Neural cell (in vitro differentiated cells): Measurements from ENCODE around the gene BTBD6. TPM values are rescaled to one million over a fixed set of nuclear protein-coding genes. Genes with fewer than 3 reads are reported as not detected.

Experiments
- H2AFZ ChIP-seq: fragments of 200-600, 300-800 bp; sonication (generic), shearing (Covaris generic); 2 replicates; pipeline ENCODE4 v1.6.0; 2014; ENCODE audit warnings: low read depth, mild to moderate bottlenecking, antibody characterized with exemption, low read length, moderate library complexity
- H3F3A ChIP-seq: fragments of 200-600 bp; shearing (Covaris generic); 2 replicates; pipeline ENCODE4 v1.6.1; 2016; ENCODE audit warnings: mild to moderate bottlenecking, moderate library complexity, mixed read lengths, antibody characterized with exemption, low read length; ENCODE audit not compliant: insufficient read depth, poor library complexity, severe bottlenecking
- H3K27ac ChIP-seq: fragments of 200-600, 300-800 bp; sonication (generic), shearing (Covaris generic); 2 replicates; pipeline ENCODE4 v1.5.1; 2014; ENCODE audit warnings: mild to moderate bottlenecking, low read length, moderate library complexity
- H3K27me3 ChIP-seq: fragments of 300-800, 200-600 bp; sonication (generic), shearing (Covaris generic); 2 replicates; pipeline ENCODE4 v1.6.0; 2014; ENCODE audit warnings: mild to moderate bottlenecking, low read depth, low read length, moderate library complexity; ENCODE audit not compliant: insufficient read depth
- H3K36me3 ChIP-seq: fragments of 300-800, 200-600 bp; sonication (generic), shearing (Covaris generic); 2 replicates; pipeline ENCODE4 v1.5.1; 2014; ENCODE audit warnings: mild to moderate bottlenecking, antibody characterized with exemption, low read length, moderate library complexity; ENCODE audit not compliant: insufficient read depth
- H3K4me2 ChIP-seq: fragments of 300-800, 200-600 bp; sonication (generic), shearing (Covaris generic); 2 replicates; pipeline ENCODE4 v1.6.0; 2014; ENCODE audit warnings: mild to moderate bottlenecking, low read length
- H3K4me3 ChIP-seq: fragments of 300-800, 200-600 bp; sonication (generic), shearing (Covaris generic); 2 replicates; pipeline ENCODE4 v1.5.1; 2014; ENCODE audit warnings: mild to moderate bottlenecking, low read length, moderate library complexity
- H3K79me2 ChIP-seq: fragments of 200-600 bp; shearing (Covaris generic); replicated peaks from 2 replicates; pipeline ENCODE4 v1.6.0; 2014; ENCODE audit warnings: mild to moderate bottlenecking, low read length, moderate library complexity; ENCODE audit not compliant: insufficient read depth
- H3K9ac ChIP-seq: fragments of 300-800, 200-600 bp; sonication (generic), shearing (Covaris generic); 2 replicates; pipeline ENCODE4 v1.6.1; 2016; ENCODE audit warnings: mild to moderate bottlenecking, low read length, mixed read lengths
- H3K9me2 ChIP-seq: fragments of 200-600 bp; shearing (Covaris generic); 2 replicates; pipeline ENCODE4 v1.6.1; 2016; ENCODE audit warnings: mild to moderate bottlenecking, low read length, mixed read lengths; ENCODE audit not compliant: insufficient read depth
- H3K9me3 ChIP-seq: fragments of 200-600, 300-800 bp; sonication (generic), shearing (Covaris generic); 2 replicates; pipeline ENCODE4 v1.6.1; 2016; ENCODE audit warnings: mild to moderate bottlenecking, mixed run types, low read length, moderate library complexity, mixed read lengths
- H4K20me1 ChIP-seq: fragments of 200-600 bp; shearing (Covaris generic); 2 replicates; pipeline ENCODE4 v1.6.1; 2016; ENCODE audit warnings: mild to moderate bottlenecking, mixed run types; ENCODE audit not compliant: insufficient read depth
- CTCF ChIP-seq: fragments of 450-650 bp; IDR thresholded peaks from 2 replicates; pipeline ENCODE4 v1.5.1; 2014; ENCODE audit warnings: antibody characterized with exemption, mild to moderate bottlenecking, moderate library complexity; ENCODE audit not compliant: poor library complexity, severe bottlenecking
- EP300 ChIP-seq: fragments of 450-650 bp; conservative IDR thresholded peaks from 2 replicates; pipeline ENCODE4 v1.6.1; 2014; ENCODE audit warnings: antibody characterized with exemption, mild to moderate bottlenecking, moderate library complexity; ENCODE audit not compliant: poor library complexity, severe bottlenecking
- EZH2 ChIP-seq: fragments of 200-600, 300-800 bp; shearing (Covaris generic), sonication (generic); IDR thresholded peaks from 2 replicates; pipeline ENCODE4 v1.6.1; 2014; ENCODE audit warnings: antibody characterized with exemption, low read length, borderline replicate concordance, mild to moderate bottlenecking; ENCODE audit not compliant: insufficient read depth, poor library complexity, severe bottlenecking
- MXI1 ChIP-seq: fragments of 450-650 bp; conservative IDR thresholded peaks from 2 replicates; pipeline ENCODE4 v1.6.1; 2014; ENCODE audit warnings: antibody characterized with exemption, mild to moderate bottlenecking; ENCODE audit not compliant: poor library complexity, severe bottlenecking
- POLR2AphosphoS5 ChIP-seq: IDR thresholded peaks from 2 replicates; pipeline ENCODE4 v1.6.1; 2012
- RAD21 ChIP-seq: fragments of 450-650 bp; conservative IDR thresholded peaks from 2 replicates; pipeline ENCODE4 v1.6.1; 2014; ENCODE audit warnings: antibody characterized with exemption, mild to moderate bottlenecking, moderate library complexity
- REST ChIP-seq: IDR thresholded peaks from 2 replicates; pipeline ENCODE4 v1.6.1; 2012; ENCODE audit warnings: borderline replicate concordance
- SMC3 ChIP-seq: fragments of 450-650 bp; conservative IDR thresholded peaks from 2 replicates; pipeline ENCODE4 v1.6.1; 2014; ENCODE audit warnings: antibody characterized with exemption, mild to moderate bottlenecking, moderate library complexity; ENCODE audit not compliant: poor library complexity
- TAF1 ChIP-seq: IDR thresholded peaks from 2 replicates; pipeline ENCODE4 v1.6.1; 2012; ENCODE audit warnings: low read depth
- polyA plus RNA-seq: library from polyadenylated mRNA; depleted of rRNA; stranded (reverse); fragments of >200 nt; gene quantifications from 2 replicates; pipeline ENCODE4 v1.2.3, GENCODE V29; 2014

Gene BTBD6
- polyA plus RNA-seq, 1 donor from 2014 or later, result 94.1 TPM

GRCh38 chr14:105247026-105247425 is 1.3 kb upstream of the BTBD6 start:
- no peaks in the 10 kb centered on the region for H3K9me2 ChIP-seq
- H3K9me3 ChIP-seq, result no peaks in the 10 kb centered on the region
- TF ChIP-seq CTCF (no peak), POLR2AphosphoS5 (no peak), RAD21 (no peak), SMC3 (no peak), TAF1 (no peak), EP300 (no peak), MXI1 (no peak), EZH2 (no peak), REST (no peak)
- no peak overlapping the region for H3K4me2 ChIP-seq
- H3K9ac ChIP-seq, result no peak overlapping the region
- no peaks in the 10 kb centered on the region for H3F3A ChIP-seq
- H3K27ac ChIP-seq, result no peak overlapping the region
- no peaks in the 10 kb centered on the region for H4K20me1 ChIP-seq
- no peak overlapping the region for H2AFZ ChIP-seq
- H3K27me3 ChIP-seq, result no peaks in the 10 kb centered on the region
- no peaks in the 10 kb centered on the region for H3K36me3 ChIP-seq
- H3K79me2 ChIP-seq, result no peaks in the 10 kb centered on the region
- H3K4me3 ChIP-seq, result no peak overlapping the region

GRCh38 chr14:105247715-105248367 is 492 bp upstream of the BTBD6 start:
- peak overlapping the region; percentile 45 for H2AFZ ChIP-seq
- H4K20me1 ChIP-seq, result no peaks in the 10 kb centered on the region
- peak overlapping the region; percentile 75 for H3K9ac ChIP-seq
- H3K79me2 ChIP-seq, result no peaks in the 10 kb centered on the region
- H3K4me3 ChIP-seq, result peak overlapping the region; percentile 81
- TF ChIP-seq MXI1 (peak; percentile 69), CTCF (no peak), SMC3 (peak; percentile 41), REST (no peak)
- H3K27ac ChIP-seq, result peak overlapping the region; percentile 78
- peak overlapping the region; percentile 88 for H3K4me2 ChIP-seq
- H3F3A ChIP-seq, result no peaks in the 10 kb centered on the region
- H3K9me2 ChIP-seq, result no peaks in the 10 kb centered on the region
- no peaks in the 10 kb centered on the region for H3K36me3 ChIP-seq
- H3K27me3 ChIP-seq, result no peaks in the 10 kb centered on the region
- H3K9me3 ChIP-seq, result no peaks in the 10 kb centered on the region
